GM21360 (cell line): Measurements from ENCODE around the gene XKR7.

ENCODE experiments used
- ATAC-seq: cut with Tn5 transposase; IDR thresholded peaks from one replicate; pipeline ENCODE4 v1.9.1; 2021; ENCODE audit warnings: mild to moderate bottlenecking, moderate library complexity; ENCODE audit not compliant: unreplicated experiment

Gene XKR7

GRCh38 chr20:31939661-31940060 lies 28.3 kb upstream of the XKR7 start:
- ATAC-seq, result no peak

- no peak for ATAC-seq
These were observed 24.9 kb upstream of the XKR7 start for GRCh38 chr20:31943052-31943471.

- no peak for ATAC-seq
These were observed 22.6 kb upstream of the XKR7 start for GRCh38 chr20:31945319-31945718.

- ATAC-seq, result no peak
These were observed 22.2 kb upstream of the XKR7 start for GRCh38 chr20:31945785-31946184.

- no peak for ATAC-seq
These were observed 19.9 kb upstream of the XKR7 start for GRCh38 chr20:31948008-31948407.

- no peak for ATAC-seq
These were observed 17.9 kb upstream of the XKR7 start for GRCh38 chr20:31949877-31950646.

GRCh38 chr20:31951203-31951529 lies 16.8 kb upstream of the XKR7 start:
- no peak for ATAC-seq

GRCh38 chr20:31951530-31952453 lies 16.2 kb upstream of the XKR7 start, which contains the start of gene PDRG1:
Gene PDRG1, minus strand, starts transcription at chr20:31952046. Its CDS starts 85 bp downstream, at chr20:31951961.
- ATAC-seq, result peak; percentile 91

- ATAC-seq, result no peak
These were observed 14.3 kb upstream of the XKR7 start for GRCh38 chr20:31953556-31954148.

GRCh38 chr20:31954500-31954899 lies 13.5 kb upstream of the XKR7 start:
- ATAC-seq, result no peak

- ATAC-seq, result no peak
These were observed 11.1 kb upstream of the XKR7 start for GRCh38 chr20:31956556-31957526.

GRCh38 chr20:31962761-31963160 lies 5.2 kb upstream of the XKR7 start:
- ATAC-seq, result no peak

- no peak for ATAC-seq
These were observed 4.1 kb upstream of the XKR7 start for GRCh38 chr20:31963889-31964288.

- ATAC-seq, result no peak
These were observed 828 bp upstream of the XKR7 start for GRCh38 chr20:31966991-31967655.

- ATAC-seq, result no peak
These were observed 558 bp downstream of the XKR7 start for GRCh38 chr20:31968291-31969126.

GRCh38 chr20:31969991-31970390 lies 2.0 kb downstream of the XKR7 start:
- ATAC-seq, result no peak

GRCh38 chr20:31972471-31973021 lies 4.6 kb downstream of the XKR7 start:
- no peak for ATAC-seq

- no peak for ATAC-seq
These were observed 6.3 kb downstream of the XKR7 start for GRCh38 chr20:31974296-31974695.
